Putamen (tissue), 1 donor: ENCODE data around the gene EEA1.

Experiments
- DNase-seq: peaks from one replicate; pipeline ENCODE4 v3.0.0-alpha.2; 2016; ENCODE audit warnings: low spot score

The EEA1 gene

DNA sequence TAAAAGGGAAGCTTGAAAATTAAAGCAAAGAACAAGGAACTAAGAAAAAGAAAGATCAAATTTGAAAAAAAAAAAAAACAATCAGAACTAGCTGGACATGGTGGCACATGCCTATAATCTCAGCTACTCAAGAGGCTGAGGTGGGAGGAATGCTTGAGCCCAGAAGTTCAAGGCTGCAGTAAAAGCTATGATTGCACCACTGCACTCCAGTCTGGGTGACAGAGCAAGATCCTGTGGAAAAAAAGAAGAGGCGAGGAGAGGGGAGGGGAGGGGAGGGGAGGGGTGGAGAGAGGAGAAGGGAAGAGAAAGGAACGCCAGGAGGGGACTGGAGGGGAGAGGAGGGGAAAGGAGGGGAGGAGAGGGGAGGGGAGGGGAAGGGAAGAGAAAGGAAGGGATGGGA is 43.0 kb downstream of the EEA1 start:
- DNase-seq: no peak

DNA sequence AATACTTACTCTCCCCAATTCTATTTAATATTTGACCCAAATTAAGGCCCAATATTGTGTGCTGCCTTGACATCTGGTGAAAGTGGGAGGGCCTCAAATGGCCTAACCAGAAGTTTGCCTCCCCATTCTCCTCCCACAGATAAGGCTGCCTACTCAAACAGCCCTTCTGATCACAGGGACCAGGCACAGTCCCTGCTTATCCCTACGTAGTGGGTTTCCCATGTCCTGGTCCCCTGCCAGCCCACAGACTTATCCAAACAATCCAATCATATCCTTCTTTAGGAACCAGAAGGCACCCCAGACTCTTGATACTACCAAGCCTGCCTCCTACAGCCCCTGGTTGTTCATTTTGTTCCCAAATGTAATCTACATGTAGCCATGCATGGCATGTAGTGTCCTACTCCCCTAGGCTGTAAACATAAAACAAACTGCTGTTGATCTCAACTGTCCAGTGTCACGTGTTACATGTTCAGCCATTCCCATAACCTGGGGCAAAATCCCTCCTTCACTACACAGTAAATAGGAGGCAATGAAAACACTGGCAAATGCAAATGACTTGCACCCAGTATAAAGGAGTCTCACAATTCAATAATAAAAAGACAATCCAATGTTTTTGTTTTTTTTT is 49.3 kb downstream of the EEA1 start:
- no peak for DNase-seq

DNA sequence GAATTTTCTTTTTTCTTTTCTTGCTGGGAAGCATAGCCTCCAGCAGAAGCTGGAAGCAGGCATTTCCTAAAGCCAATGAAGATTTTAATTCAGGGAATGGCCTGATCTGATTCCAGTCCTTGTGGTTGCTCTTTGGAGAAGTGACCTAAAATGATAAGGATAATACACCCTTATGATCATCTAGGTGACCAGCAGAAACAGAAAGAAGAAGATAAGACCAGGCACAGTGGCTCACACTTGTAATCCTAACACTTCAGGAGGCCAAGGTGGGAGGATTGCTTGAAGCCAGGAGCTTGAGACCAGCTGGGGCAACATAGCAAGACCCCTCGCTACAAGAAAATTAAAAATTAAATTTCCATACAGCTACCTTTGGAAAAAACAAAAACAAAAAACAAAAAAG is 51.2 kb downstream of the EEA1 start:
- DNase-seq: no peak

DNA sequence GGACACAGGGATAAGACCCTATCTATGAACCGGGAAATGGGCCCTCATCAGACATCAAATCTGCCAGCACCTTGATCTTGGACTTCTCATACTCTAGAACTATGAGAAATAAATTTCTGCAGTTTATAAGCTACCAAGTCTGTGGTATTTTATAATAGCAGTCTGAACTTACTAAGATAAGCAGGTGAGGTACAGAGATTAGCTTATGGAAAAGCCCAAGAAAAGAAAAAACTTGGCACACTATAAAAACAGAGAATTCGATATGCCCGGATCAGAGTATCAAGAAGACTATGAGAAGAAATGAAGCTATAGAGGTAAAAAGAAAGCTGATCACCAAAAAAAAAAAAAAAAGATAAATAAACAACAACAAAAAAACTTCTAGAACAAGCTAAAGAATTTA is 52.6 kb downstream of the EEA1 start:
- DNase-seq: no peak

DNA sequence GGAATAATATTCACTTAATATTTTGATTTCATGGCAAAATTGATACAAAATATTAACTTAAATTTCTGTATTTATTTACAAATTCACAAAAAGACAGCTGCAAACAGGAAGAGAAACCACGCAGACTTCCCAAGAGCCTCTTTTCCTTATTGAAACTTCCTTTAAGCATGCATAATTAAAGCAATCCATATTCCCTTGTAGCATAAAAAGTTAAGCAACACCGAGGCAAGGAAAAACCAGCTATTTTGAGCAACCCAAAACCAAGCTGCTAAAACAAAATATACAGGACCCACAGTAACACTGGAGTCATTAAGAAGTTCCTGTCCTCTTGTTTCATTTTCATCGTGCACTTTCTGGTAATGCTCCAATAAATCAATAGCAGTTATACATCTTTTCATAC is 58.0 kb downstream of the EEA1 start:
- DNase-seq: no peak

DNA sequence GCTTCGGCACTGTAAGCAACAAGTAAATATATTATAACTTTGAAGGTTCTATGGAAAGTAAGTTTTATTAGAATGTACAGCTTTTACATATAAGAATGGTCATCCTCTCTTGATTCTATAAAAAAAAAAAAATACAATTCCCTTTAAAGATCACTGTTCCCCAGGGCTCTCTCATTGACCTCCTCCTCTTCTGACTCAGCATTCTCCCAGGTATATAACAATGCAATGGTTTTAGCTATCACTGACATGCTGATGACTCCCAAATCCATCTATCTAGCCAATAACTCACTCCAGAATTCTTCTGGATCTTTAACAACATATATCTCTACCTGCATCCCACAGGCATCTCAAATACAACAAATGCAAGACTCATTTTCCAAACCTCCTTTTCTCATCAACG is 62.7 kb downstream of the EEA1 start:
- DNase-seq: no peak

DNA sequence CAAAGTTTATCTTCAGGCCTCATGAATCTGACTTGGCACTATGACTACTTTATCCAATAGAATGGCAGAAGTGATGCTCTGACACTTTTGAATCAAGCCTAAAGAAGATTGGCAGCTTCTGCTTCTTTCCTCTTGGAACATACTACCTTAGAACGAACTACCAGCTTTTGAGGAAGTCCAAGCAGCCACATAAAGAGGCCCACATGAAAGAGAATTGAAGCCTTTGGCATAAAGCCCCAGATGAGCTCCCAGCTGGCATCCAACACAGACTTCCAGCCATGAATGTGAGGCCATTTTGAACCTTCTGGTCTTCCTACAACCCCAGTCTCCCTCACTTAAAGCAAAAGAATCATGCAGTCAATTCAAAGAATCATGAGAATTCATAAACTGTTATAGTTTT is 65.8 kb downstream of the EEA1 start:
- no peak for DNase-seq

DNA sequence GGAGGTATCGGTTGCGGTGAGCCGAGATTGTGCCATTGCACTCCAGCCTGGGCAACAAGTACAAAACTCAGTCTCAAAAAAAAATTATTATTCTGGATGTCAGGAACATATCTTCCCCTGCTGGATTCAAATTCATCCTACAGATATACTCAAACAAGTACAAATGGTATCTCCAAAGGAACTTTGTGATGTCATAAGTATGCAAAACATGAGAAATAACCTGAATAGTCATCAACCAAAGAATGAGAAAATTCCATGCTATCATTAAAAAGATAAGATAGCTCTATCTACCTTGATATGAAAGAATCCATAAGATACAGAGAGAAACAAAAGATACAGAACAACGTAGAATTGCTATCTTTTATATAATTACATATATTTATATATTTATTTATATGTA is 67.7 kb downstream of the EEA1 start:
- DNase-seq: no peak

DNA sequence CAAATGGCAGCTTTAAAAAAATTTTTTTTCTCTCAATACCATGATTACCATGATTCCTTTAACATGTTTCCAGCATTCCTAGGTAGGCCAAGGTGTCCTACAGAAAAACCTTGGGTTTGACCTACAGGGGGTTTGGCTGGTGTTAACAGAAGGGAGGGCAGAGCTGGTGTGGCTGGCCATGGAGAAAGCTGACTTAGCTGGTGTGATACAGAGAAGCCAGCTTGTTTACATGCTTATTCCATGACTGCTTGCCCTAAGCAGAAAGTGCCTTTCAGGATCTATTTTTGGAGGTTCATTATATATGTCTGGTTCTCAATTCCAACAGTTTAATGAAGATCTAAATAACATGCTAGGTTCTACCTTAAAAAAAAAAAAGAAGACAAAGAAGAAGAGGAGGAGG is 68.6 kb downstream of the EEA1 start:
- no peak for DNase-seq

DNA sequence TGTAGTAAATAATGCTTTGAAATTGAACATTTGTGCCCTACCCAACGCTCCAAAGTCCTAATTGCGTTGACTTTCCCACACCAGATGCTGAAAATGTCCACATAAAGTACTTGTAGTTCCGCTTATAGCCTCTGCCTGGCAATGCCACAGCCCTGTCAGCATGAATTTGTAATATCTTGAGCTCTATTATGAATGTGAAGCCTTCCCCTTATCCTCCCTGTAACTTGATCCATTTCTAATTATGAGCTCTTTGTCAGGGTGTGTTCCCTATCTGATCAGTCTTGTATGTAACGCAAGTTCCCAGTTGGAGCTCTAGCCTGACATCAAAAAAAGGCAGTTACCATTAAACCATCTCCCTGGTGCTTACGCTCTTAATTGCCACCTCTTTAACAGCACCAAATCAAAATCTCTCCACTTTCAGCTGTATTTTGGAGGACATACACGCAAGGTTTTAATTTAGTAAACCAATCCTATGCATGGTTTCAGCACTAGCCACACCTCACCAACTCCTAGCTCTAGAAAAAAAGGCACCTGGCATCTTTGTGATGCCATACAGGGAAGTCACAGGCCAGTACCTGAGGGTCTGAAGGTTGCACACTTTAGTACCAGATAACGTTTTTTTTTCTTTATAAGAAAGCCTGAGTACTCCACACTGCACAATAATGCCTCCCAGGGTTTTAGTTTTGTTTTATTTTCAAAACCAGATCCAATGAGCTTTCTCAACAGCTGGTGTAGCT is 69.3 kb downstream of the EEA1 start:
- DNase-seq: no peak

DNA sequence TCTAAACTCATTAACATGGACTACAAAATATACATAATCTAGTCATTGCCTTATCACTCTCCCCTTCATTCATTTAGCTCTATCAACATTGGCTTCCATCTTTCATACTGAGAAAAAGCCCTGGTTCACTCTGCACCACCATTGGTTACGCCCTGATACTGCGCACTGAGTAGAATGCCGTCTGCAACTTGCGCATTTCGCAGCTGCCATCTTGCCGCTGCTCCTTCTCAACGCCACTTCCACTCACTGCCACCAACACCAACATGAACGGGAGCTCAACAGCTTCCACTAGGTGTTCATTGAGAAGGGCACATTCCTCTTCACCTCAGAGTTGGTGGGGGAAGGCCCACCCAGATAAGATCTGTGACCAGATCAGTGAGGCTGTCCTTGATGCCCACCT is 71.3 kb downstream of the EEA1 start:
- no peak for DNase-seq

DNA sequence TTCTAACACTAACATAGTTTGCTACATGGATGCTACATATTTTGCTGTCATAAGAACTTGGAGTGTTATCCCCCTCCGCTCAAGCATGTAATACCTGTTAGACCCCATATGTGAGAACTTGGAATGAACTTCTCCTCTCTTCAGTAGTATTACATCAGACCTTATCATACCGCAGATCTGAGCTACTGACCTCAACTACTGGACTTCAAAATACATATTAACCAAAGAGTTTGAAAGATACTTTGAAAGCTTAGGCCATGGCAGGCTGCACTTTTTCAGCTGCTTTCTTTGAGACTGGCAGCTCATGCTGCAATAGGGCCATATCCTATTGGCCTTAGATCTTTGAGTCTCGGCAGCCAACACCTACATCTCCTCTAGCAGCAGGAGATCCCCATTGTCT is 74.8 kb downstream of the EEA1 start:
- no peak for DNase-seq

DNA sequence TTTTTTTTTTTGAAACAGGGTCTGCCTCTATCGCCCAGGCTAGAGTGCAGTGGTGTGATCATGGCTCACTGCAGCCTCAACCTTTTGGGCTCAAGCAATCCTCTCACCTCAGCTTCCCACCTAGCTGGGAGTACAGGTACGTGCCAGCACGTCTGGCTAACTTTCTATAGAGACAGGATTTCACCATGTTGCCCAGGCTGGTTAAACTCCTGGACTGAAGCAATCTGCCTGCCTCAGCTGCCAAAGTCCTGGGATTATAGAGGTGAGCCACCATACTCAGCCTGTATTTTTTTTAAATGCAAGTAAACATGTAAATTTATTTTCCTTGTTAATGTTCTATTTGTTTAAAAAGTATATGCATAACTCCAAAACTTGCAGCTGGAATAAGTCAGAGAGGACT is 80.4 kb downstream of the EEA1 start:
- DNase-seq: no peak

DNA sequence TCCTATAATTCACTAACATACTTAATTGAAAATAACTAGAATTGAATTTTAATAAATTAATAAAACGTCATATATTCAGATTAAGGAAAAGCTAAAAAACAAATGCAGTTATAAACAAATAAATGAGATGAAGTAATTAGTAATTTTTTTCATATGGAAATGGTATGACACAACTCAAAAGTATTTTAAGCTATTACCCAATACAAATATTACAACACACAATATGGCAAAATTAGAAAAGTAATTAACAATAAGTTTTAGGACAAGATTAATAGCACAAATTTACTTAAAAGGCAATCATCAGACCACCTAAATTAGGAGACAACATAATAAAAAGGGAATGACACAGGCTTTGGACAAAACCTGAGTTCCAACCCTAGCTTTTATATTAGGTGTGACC is 81.7 kb downstream of the EEA1 start:
- no peak for DNase-seq

DNA sequence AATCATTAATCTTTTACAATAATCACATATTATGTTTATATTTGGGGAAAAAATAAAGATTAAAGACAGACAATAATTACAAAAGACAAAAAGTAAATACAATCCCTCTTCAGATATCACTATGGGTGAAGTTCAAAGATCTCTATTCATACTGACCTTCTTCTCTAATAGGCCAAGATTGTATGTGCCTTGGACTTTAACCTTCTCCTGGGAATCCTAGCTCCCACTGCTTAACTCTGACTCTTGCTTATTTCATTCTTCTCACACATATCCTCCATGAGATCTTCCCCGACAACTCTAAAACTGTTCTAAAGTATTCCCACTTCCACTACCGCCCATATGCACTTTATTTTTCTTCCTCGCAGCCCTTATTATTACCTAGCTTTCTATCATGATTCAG is 83.8 kb downstream of the EEA1 start:
- no peak for DNase-seq

DNA sequence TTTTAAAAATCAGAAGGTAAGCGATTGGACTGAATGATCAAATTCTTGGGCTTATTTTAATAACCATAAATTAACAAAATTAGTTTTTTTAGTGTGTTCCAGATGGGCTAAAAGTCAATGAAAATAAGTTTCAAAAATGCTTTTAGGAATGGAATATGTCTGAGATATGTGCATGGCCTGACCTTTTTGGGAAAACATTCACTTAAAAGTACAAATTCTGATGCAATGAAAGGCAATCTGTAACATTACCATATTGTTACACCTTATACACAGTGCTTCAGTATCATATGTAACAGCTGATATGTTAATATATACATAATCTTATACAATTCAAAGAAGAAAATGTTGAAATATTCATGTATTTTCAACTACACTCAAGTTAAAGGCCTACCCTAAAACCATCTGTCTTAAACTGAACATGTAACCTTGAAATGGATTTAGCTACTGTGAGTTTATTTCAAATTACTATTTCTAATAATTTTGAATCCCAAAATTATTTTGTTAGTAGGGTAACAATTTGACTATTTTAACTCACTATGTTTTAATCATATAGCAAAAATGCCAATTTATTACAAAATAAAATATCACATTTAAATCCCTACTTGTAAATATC is 84.8 kb downstream of the EEA1 start:
- no peak for DNase-seq

DNA sequence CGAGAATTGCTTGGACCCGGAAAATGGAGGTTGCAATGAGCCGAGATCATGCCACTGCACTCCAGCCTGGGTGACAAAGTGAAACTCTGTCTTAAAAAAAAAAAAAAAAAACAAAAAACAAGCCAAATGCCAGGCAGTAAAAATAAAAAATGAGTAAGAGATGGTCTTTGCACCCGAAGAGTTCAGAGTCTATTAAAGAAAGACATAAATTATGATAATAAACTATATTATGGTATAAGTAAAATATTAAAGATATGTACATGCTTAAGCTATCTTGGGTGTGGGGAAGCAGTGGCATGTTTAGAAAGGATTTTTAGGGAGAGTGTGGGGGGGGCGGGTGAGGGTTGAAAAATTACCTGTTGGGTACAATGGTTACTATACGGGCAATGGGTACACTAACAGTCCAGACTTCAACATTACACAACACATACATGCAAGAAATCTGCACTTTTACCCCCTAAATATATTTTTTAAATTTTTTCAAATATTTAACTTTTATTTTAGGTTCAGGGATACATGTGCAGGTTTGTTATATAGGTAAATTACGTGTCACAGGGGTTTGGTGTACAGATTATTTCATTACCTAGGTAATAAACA is 99.3 kb downstream of the EEA1 start:
- no peak for DNase-seq

DNA sequence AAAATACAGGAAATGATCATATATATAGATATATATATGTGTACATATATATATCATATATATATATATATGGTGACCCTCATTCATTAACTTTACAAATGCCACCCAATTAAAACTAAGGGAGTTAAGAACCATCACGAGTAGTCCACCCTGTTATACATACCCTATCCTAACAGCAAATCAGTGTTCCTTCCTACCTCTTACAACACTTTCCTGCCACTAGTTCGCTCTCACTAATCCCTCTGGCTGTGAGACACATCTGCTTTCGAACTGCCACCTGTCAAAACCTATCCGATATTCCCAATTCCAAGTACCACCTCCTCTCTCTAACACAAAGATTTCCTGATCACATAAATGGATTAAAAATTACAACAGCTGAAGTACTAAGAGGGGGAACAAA is 100.5 kb downstream of the EEA1 start:
- DNase-seq: no peak

DNA sequence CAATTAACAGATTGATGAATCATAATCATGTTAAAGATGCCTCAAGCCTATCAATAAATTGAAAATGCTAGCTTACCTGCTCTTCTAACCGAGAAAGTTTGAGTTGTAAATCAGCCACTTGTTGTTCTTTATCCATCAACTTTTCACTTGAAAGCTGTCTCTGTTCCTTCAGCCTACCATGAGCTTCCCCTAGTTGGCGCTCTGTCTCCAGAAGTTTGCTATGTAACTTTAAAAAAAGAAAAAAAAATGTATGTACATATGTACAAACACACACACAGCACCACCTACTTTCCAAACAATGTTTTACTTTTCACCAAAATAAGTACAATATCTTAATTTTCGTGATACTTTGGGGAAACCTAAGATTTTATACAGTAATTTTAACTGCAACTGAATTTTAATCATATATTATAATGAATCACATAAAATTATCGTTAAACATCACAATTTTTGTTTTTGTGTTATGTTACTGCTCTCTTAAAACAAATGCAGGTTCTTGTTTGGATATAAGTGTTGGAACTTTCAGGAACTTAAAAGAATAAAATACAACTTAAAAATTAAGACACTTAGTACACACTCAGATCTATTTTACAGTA is 101.2 kb downstream of the EEA1 start:
- DNase-seq: no peak

DNA sequence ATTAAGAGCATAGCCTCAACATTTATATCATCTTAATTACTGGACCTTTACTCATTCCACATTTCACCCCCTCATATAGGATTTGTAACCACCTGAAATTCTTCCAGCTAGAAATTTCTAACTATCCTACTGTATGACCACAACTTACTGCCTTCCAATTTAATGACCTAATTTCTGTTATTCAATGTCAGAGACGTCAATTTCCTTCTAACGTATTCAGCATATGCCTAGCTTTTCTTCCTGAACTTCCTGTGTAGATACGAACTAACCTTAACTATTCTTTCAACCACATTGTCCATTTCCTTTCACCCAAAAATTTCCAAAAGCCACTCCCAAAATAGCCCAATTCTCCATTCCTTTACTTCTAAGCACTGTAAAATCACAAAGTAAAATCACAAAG is 108.0 kb downstream of the EEA1 start:
- no peak for DNase-seq

DNA sequence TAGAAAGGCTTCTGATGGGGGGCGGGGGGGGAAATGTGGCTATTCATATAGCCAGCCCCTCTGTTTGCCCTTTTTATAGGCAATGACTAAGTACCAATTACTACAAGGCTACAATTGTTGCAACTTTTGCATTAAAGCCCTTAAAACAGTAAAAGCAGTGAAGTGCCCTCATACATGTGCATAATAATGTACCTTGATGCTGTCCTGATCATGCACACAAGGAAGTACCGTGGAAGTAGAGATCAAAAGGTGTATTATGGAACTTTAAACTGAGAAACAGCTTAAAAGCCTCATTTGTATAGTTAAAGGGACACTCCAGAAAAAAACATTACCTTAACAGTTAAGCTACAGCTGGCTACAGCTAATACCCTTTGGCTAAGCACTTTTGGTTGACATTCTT is 114.5 kb downstream of the EEA1 start:
- no peak for DNase-seq

DNA sequence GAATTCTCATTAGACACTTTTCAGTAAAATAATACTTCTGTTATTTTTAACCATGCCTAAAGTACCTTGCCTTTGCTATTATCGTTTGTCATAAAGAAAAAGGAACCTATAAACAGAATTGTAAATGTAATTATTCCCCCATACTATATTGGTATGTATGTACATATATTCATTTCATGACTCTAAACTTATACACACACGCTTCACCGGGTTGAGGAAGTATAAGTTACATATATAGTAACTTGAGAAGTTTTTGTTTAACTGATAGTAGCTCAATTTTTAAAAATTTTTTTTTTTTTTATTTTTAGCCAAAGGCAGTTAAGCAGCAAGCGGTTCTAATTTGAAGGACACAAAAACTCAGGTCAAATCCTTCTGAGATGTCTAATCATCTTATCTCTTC is 118.7 kb downstream of the EEA1 start:
- no peak for DNase-seq

DNA sequence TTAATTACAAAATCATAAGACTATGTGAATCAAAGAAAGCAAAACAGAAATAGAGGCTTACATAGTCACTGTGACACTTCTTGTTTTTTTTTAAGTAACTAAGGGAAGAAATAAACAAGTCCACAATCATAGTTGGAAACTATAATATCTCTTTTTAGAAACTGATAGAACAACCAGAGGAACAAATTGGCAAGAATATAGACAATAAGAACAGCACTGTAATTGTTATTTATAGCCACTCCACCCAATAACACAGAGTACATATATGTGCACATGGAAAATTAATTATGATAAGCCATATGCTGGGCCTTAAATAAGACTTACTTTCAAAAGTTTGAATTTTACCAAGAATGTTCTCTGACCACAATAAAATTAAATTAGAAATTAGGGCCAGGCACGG is 125.2 kb downstream of the EEA1 start:
- no peak for DNase-seq
